ENCODE data around the gene SLC2A11.

- no peak for TF ChIP-seq CTCF (conservative IDR thresholded peaks at IDR 0.05 in 1 of 2, IDR thresholded peaks at IDR 0.05 in 1 of 2; ENCODE audit: extremely low read depth in 1 of 2, insufficient read depth in 1 of 2, low read depth in 1 of 2, low read length in 2 of 2)
- TF ChIP-seq EZH2 (IDR thresholded peaks at IDR 0.05; ENCODE audit: borderline replicate concordance, low read length), result no peak
These were observed 47.0 kb downstream of the SLC2A11 start for GRCh38 chr22:23904573-23905254.

All from mammary epithelial cell (primary cell).